SK-N-SH (cell line): ENCODE results near the gene TNFAIP8L1. TPM values are rescaled to one million over a fixed set of nuclear protein-coding genes. Genes with fewer than 3 reads are reported as not detected.

Experiments
- CTCF ChIA-PET: fragments of 300-600, 350-600 bp; formaldehyde crosslinking; extraction: SDS; loops from one replicate; lab custom pipeline; 2021; lab: Yijun Ruan, JAX
- POLR2A ChIA-PET: fragments of 350-600 bp; sonication (Branson Sonifier 250); formaldehyde crosslinking; extraction: SDS; loops from one replicate; lab custom pipeline; 2020; ENCODE audit warnings: antibody characterized with exemption, inconsistent platforms; lab: Yijun Ruan, JAX
- DNase-seq: peaks from one replicate; pipeline ENCODE4 v3.0.0; 2012
- H2AFZ ChIP-seq: fragments of 200-600 bp; sonication (generic); 2 replicates; pipeline ENCODE4 v1.8.1; 2016; ENCODE audit warnings: antibody characterized with exemption, mild to moderate bottlenecking, low read depth
- H3F3A ChIP-seq: fragments of 200-600 bp; sonication (generic); replicated peaks from 2 replicates; pipeline ENCODE3; 2016; ENCODE audit warnings: antibody characterized with exemption, mild to moderate bottlenecking; ENCODE audit not compliant: insufficient read depth
- H3K27ac ChIP-seq, 2 experiments: fragments of 200-500 bp in 1 of 2; fragments of 200-600 bp in 1 of 2; sonication (Bioruptor generic) in 1 of 2; sonication (generic), shearing (Covaris generic) in 1 of 2; 2 replicates each; pipeline versions ENCODE4 v1.5.1 to v1.6.1; 2014 to 2016; ENCODE audit warnings: low read depth in 2 of 2, inconsistent platforms in 1 of 2, low read length in 1 of 2, mild to moderate bottlenecking in 1 of 2, mixed read lengths in 1 of 2
- H3K27me3 ChIP-seq: fragments of 200-600 bp; sonication (generic), shearing (Covaris generic); 2 replicates; pipeline ENCODE4 v1.6.1; 2016; ENCODE audit warnings: mixed run types; ENCODE audit not compliant: insufficient read depth
- H3K36me3 ChIP-seq, 2 experiments: fragments of 200-500 bp in 1 of 2; fragments of 200-600 bp in 1 of 2; sonication (Bioruptor generic) in 1 of 2; sonication (generic) in 1 of 2; replicated peaks in 1 of 2; 2 replicates each; pipeline versions ENCODE3 to v1.5.1; 2014 to 2016; ENCODE audit warnings: low read length in 1 of 2, mild to moderate bottlenecking in 1 of 2; ENCODE audit not compliant: insufficient read depth in 2 of 2, control insufficient read depth in 1 of 2
- H3K4me1 ChIP-seq, 2 experiments: fragments of 200-500 bp in 1 of 2; fragments of 200-600 bp in 1 of 2; sonication (Bioruptor generic) in 1 of 2; sonication (generic), shearing (Covaris generic) in 1 of 2; 2 replicates each; pipeline versions ENCODE4 v1.5.1 to v1.6.1; 2014 to 2016; ENCODE audit warnings: low read depth in 1 of 2, low read length in 1 of 2, mixed run types in 1 of 2; ENCODE audit not compliant: insufficient read depth in 2 of 2, control insufficient read depth in 1 of 2
- H3K4me2 ChIP-seq: fragments of 200-600 bp; sonication (generic), shearing (Covaris generic); 2 replicates; pipeline ENCODE4 v1.6.1; 2017; ENCODE audit warnings: mixed run types
- H3K4me3 ChIP-seq, 2 experiments: fragments of 200-500 bp in 1 of 2; fragments of 200-600 bp in 1 of 2; sonication (Bioruptor generic) in 1 of 2; sonication (generic), shearing (Covaris generic) in 1 of 2; 2 replicates each; pipeline versions ENCODE4 v1.5.1 to v1.8.1; 2014 to 2016; ENCODE audit warnings: low read depth in 2 of 2, inconsistent platforms in 1 of 2, low read length in 1 of 2, mild to moderate bottlenecking in 1 of 2, mixed read lengths in 1 of 2, moderate library complexity in 1 of 2
- H3K79me2 ChIP-seq: fragments of 200-600 bp; sonication (generic); 2 replicates; pipeline ENCODE4 v1.8.1; 2017; ENCODE audit warnings: mild to moderate bottlenecking; ENCODE audit not compliant: insufficient read depth
- H3K9ac ChIP-seq: fragments of 200-600 bp; sonication (generic); 2 replicates; pipeline ENCODE4 v1.6.1; 2017; ENCODE audit warnings: mixed run types
- H3K9me2 ChIP-seq: fragments of 200-600 bp; sonication (generic); 2 replicates; pipeline ENCODE4 v1.6.1; 2017; ENCODE audit warnings: mixed run types
- H3K9me3 ChIP-seq: fragments of 200-600 bp; sonication (generic); 2 replicates; pipeline ENCODE4 v1.6.1; 2017; ENCODE audit warnings: mixed run types, mild to moderate bottlenecking, moderate library complexity
- H4K20me1 ChIP-seq: fragments of 200-600 bp; sonication (generic); 2 replicates; pipeline ENCODE4 v1.6.1; 2017; ENCODE audit warnings: mild to moderate bottlenecking, mixed run types; ENCODE audit not compliant: insufficient read depth
- CHD2 ChIP-seq: fragments of 150-350 bp; IDR thresholded peaks from 2 replicates; pipeline ENCODE4 v1.6.1; 2018; ENCODE audit warnings: low read length; ENCODE audit not compliant: partially characterized antibody
- EP300 ChIP-seq, 2 experiments: IDR thresholded peaks; 2 replicates each; pipeline versions ENCODE4 v1.4.0 to v1.6.1; 2012; ENCODE audit warnings: borderline replicate concordance in 1 of 2, low read depth in 1 of 2, low read length in 1 of 2
- FOSL2 ChIP-seq: IDR thresholded peaks from 2 replicates; pipeline ENCODE4 v1.4.0; 2012; ENCODE audit warnings: low read depth, mild to moderate bottlenecking, moderate library complexity, borderline replicate concordance
- FOXJ3 ChIP-seq: sonication (generic); formaldehyde crosslinking; IDR thresholded peaks from 2 replicates; pipeline ENCODE4 v1.5.1; 2020; ENCODE audit warnings: mild to moderate bottlenecking, missing genetic modification reagents
- GATA2 ChIP-seq: sonication (generic); formaldehyde crosslinking; IDR thresholded peaks from 2 replicates; pipeline ENCODE4 v1.5.0; 2020; ENCODE audit warnings: mild to moderate bottlenecking, missing genetic modification reagents
- MEF2A ChIP-seq: IDR thresholded peaks from 2 replicates; pipeline ENCODE4 v1.4.0; 2012; ENCODE audit warnings: low read depth, borderline replicate concordance
- MXI1 ChIP-seq: IDR thresholded peaks from 2 replicates; pipeline ENCODE4 v1.6.1; 2012; ENCODE audit warnings: mild to moderate bottlenecking, low read depth, low read length, improper control_type of control experiment
- NRF1 ChIP-seq: IDR thresholded peaks from 2 replicates; pipeline ENCODE4 v1.6.1; 2012; ENCODE audit warnings: low read depth, mild to moderate bottlenecking, low read length
- SIN3A ChIP-seq: IDR thresholded peaks from 2 replicates; pipeline ENCODE4 v1.6.1; 2012; ENCODE audit warnings: low read depth, mild to moderate bottlenecking, low read length, moderate library complexity, borderline replicate concordance
- SMC3 ChIP-seq: IDR thresholded peaks from 2 replicates; pipeline ENCODE4 v1.6.1; 2012; ENCODE audit warnings: low read depth, low read length, improper control_type of control experiment
- TAF1 ChIP-seq: IDR thresholded peaks from 2 replicates; pipeline ENCODE4 v1.6.1; 2012; ENCODE audit warnings: low read depth, mild to moderate bottlenecking, low read length, moderate library complexity, borderline replicate concordance
- TCF12 ChIP-seq: IDR thresholded peaks from 2 replicates; pipeline ENCODE4 v1.4.0; 2012
- YY1 ChIP-seq: IDR thresholded peaks from 2 replicates; pipeline ENCODE4 v1.4.0; 2012; ENCODE audit warnings: low read depth, mild to moderate bottlenecking
- WGBS: methylation state at CpG from one replicate; pipeline ENCODE4 v1.1.6; 2017; ENCODE audit warnings: low lambda C conversion rate; 5-methylcytosine and 5-hydroxymethylcytosine counted together
- polyA plus RNA-seq, 3 experiments: library from polyadenylated mRNA; depleted of rRNA; stranded (reverse); fragments of >200 nt; gene quantifications; 2 replicates each; pipeline ENCODE4 v1.2.3, GENCODE V29; 2012
- TF ChIP-seq, protein P1 (sequence below): IDR thresholded peaks from 2 replicates; pipeline ENCODE4 v1.4.0; 2012; ENCODE audit warnings: low read depth, borderline replicate concordance
- TF ChIP-seq, protein P2 (sequence below): IDR thresholded peaks from 2 replicates; pipeline ENCODE4 v1.6.1; 2012; ENCODE audit warnings: mild to moderate bottlenecking, low read depth, low read length, moderate library complexity
- TF ChIP-seq, protein P3 (sequence below): fragments of 200-600 bp; sonication (generic); IDR thresholded peaks from 2 replicates; pipeline ENCODE4 v1.6.1; 2017; ENCODE audit warnings: antibody characterized with exemption, mild to moderate bottlenecking, moderate library complexity
- TF ChIP-seq, protein P4 (sequence below): IDR thresholded peaks from 2 replicates; pipeline ENCODE4 v1.4.0; 2012; ENCODE audit warnings: low read depth, borderline replicate concordance

TNFAIP8L1 gene
- polyA plus RNA-seq, 1 of the 3 experiments (the other 2 are of a cell fraction): 6.4 TPM

DNA sequence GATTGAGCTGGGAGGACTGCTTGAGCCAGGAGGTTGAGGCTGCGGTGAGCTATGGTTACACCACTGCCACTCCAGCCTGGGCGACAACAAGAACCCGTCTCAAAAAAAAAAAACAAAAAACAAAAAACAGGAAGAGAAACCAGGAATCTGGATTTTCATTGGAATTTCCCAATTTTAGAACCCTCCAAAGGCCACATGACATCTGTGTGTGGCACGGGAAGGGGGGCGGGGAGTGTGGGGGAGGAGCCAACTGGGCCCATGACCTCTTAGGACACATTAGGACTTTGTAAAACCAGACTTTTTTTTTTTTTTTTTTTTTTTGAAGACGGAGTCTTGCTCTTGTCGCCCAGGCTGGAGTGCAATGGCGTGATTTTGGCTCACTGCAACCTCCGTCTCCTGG is 52.1 kb downstream of the TNFAIP8L1 start:
- Histone ChIP-seq H3K27me3 (no peaks in the 10 kb centered on the region), H3K9me3 (no peaks in the 10 kb centered on the region), H3K4me3 (no peak overlapping the region), H3K4me1 (peaks cover 0 to 16% of the 10 kb centered on the region in 2 experiments; a peak in 1 of 4 replicates), H3K79me2 (no peaks in the 10 kb centered on the region; the same call in 1 of the 2 replicates), H4K20me1 (no peaks in the 10 kb centered on the region), H3K36me3 (peaks cover 44 to 62% of the 10 kb centered on the region in 2 experiments), H3K4me2 (no peak overlapping the region), H2AFZ (no peak overlapping the region), H3K9me2 (no peaks in the 10 kb centered on the region), H3K27ac (no peak overlapping the region), H3F3A (peaks cover 17% of the 10 kb centered on the region), H3K9ac (no peak overlapping the region)
- no peak for DNase-seq
- ChIA-PET POLR2A (no interaction called here), CTCF (no interaction called here)
- 97% methylated on average over 9 of the region's 9 CpGs for WGBS
- no peak for TF ChIP-seq SMC3
- no peak for TF ChIP-seq NRF1
- TF ChIP-seq, protein P1, sequence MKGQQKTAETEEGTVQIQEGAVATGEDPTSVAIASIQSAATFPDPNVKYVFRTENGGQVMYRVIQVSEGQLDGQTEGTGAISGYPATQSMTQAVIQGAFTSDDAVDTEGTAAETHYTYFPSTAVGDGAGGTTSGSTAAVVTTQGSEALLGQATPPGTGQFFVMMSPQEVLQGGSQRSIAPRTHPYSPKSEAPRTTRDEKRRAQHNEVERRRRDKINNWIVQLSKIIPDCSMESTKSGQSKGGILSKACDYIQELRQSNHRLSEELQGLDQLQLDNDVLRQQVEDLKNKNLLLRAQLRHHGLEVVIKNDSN: no peak
- TF ChIP-seq MEF2A: no peak
- no peak for TF ChIP-seq SIN3A
- TF ChIP-seq, protein P2, sequence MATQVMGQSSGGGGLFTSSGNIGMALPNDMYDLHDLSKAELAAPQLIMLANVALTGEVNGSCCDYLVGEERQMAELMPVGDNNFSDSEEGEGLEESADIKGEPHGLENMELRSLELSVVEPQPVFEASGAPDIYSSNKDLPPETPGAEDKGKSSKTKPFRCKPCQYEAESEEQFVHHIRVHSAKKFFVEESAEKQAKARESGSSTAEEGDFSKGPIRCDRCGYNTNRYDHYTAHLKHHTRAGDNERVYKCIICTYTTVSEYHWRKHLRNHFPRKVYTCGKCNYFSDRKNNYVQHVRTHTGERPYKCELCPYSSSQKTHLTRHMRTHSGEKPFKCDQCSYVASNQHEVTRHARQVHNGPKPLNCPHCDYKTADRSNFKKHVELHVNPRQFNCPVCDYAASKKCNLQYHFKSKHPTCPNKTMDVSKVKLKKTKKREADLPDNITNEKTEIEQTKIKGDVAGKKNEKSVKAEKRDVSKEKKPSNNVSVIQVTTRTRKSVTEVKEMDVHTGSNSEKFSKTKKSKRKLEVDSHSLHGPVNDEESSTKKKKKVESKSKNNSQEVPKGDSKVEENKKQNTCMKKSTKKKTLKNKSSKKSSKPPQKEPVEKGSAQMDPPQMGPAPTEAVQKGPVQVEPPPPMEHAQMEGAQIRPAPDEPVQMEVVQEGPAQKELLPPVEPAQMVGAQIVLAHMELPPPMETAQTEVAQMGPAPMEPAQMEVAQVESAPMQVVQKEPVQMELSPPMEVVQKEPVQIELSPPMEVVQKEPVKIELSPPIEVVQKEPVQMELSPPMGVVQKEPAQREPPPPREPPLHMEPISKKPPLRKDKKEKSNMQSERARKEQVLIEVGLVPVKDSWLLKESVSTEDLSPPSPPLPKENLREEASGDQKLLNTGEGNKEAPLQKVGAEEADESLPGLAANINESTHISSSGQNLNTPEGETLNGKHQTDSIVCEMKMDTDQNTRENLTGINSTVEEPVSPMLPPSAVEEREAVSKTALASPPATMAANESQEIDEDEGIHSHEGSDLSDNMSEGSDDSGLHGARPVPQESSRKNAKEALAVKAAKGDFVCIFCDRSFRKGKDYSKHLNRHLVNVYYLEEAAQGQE: no peak

DNA sequence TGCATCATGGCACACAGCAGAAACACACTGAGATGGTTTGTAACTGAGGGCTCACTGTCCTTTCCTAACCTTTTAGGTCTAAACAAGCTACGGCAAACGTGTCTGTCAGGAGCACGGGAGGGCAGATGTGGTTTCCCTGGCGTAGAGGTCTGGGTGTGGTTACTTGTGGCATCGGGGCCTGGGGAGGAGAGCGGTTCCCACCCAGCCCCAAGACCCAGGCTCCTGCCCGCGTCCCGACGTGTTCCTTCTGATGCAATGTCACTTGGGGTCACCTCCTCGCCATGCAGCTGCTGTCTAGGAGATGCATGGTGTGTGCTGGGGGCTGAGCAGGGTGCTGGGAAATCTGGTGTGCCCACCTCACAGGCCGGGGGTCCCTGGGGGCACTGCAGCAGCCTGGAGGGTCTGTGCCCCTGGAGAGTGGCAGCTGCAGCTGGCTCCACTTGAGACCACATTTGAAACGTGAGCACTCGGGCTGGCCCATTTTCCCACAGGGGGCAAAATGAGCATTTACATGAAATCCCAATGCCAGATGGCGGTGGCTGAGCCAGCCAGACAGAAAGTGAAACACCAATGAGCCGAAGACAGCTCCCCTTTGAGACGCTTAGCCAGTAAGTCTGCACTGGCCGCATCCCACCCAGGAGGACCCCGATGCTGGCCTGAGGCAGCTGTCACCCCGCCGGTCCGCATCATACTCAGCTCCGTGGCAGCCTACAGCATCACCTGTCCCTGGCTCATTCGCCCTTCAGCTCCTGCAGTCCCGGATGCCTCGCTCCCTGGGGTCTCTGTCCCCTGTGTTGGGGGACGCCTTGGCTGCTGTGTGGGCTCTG is 53.1 kb downstream of the TNFAIP8L1 start:
- peaks cover 27% of the 10 kb centered on the region for H3F3A ChIP-seq
- no peaks in the 10 kb centered on the region for H3K27me3 ChIP-seq
- peaks cover 40 to 57% of the 10 kb centered on the region in 2 experiments for H3K36me3 ChIP-seq
- CTCF ChIA-PET: interaction anchor here (0.8 kb wide), 1 partner anchor 56 kb away, joined by 4 read pairs; no protein-coding TSS in a partner anchor
- H3K9ac ChIP-seq: no peak overlapping the region
- 94% methylated on average over 9 of the region's 27 CpGs for WGBS
- H3K4me3 ChIP-seq: no peak overlapping the region
- no peak overlapping the region for H2AFZ ChIP-seq
- H4K20me1 ChIP-seq: no peaks in the 10 kb centered on the region
- peaks cover 0 to 27% of the 10 kb centered on the region in 2 experiments; a peak in 2 of 4 replicates for H3K4me1 ChIP-seq
- POLR2A ChIA-PET: no interaction called here
- no peak overlapping the region for H3K4me2 ChIP-seq
- H3K9me2 ChIP-seq: no peaks in the 10 kb centered on the region
- H3K79me2 ChIP-seq: no peaks in the 10 kb centered on the region; the same call in 1 of the 2 replicates
- no peak for DNase-seq
- no peak overlapping the region for H3K27ac ChIP-seq
- H3K9me3 ChIP-seq: no peaks in the 10 kb centered on the region
- TF ChIP-seq MXI1: no peak
- TF ChIP-seq, protein P3, sequence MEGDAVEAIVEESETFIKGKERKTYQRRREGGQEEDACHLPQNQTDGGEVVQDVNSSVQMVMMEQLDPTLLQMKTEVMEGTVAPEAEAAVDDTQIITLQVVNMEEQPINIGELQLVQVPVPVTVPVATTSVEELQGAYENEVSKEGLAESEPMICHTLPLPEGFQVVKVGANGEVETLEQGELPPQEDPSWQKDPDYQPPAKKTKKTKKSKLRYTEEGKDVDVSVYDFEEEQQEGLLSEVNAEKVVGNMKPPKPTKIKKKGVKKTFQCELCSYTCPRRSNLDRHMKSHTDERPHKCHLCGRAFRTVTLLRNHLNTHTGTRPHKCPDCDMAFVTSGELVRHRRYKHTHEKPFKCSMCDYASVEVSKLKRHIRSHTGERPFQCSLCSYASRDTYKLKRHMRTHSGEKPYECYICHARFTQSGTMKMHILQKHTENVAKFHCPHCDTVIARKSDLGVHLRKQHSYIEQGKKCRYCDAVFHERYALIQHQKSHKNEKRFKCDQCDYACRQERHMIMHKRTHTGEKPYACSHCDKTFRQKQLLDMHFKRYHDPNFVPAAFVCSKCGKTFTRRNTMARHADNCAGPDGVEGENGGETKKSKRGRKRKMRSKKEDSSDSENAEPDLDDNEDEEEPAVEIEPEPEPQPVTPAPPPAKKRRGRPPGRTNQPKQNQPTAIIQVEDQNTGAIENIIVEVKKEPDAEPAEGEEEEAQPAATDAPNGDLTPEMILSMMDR: no peak
- no peak for TF ChIP-seq SIN3A
- no peak for TF ChIP-seq TAF1
- TF ChIP-seq FOXJ3 (CRISPR knock-in tag): no peak
- no peak for TF ChIP-seq CHD2
- TF ChIP-seq EP300 (IDR thresholded peaks at IDR 0.05; ENCODE audit: borderline replicate concordance in 1 of 2, low read depth in 1 of 2, low read length in 1 of 2): no peak
- no peak for TF ChIP-seq YY1
- no peak for TF ChIP-seq NRF1
- no peak for TF ChIP-seq MEF2A
- TF ChIP-seq GATA2 (CRISPR knock-in tag): no peak
- TF ChIP-seq TCF12: no peak
- TF ChIP-seq FOSL2: no peak
- TF ChIP-seq, protein P4, sequence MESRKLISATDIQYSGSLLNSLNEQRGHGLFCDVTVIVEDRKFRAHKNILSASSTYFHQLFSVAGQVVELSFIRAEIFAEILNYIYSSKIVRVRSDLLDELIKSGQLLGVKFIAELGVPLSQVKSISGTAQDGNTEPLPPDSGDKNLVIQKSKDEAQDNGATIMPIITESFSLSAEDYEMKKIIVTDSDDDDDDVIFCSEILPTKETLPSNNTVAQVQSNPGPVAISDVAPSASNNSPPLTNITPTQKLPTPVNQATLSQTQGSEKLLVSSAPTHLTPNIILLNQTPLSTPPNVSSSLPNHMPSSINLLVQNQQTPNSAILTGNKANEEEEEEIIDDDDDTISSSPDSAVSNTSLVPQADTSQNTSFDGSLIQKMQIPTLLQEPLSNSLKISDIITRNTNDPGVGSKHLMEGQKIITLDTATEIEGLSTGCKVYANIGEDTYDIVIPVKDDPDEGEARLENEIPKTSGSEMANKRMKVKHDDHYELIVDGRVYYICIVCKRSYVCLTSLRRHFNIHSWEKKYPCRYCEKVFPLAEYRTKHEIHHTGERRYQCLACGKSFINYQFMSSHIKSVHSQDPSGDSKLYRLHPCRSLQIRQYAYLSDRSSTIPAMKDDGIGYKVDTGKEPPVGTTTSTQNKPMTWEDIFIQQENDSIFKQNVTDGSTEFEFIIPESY: no peak
